ENCODE results near the gene MMP15. TPM values are rescaled to one million over a fixed set of nuclear protein-coding genes. Genes with fewer than 3 reads are reported as not detected.

Gene MMP15
- total and polyA plus RNA-seq, 2 of the 13 experiments (the other 11 are each of a cell fraction or from before 2014, with no cell fraction given) = 35.2 to 44.9 TPM

DNA sequence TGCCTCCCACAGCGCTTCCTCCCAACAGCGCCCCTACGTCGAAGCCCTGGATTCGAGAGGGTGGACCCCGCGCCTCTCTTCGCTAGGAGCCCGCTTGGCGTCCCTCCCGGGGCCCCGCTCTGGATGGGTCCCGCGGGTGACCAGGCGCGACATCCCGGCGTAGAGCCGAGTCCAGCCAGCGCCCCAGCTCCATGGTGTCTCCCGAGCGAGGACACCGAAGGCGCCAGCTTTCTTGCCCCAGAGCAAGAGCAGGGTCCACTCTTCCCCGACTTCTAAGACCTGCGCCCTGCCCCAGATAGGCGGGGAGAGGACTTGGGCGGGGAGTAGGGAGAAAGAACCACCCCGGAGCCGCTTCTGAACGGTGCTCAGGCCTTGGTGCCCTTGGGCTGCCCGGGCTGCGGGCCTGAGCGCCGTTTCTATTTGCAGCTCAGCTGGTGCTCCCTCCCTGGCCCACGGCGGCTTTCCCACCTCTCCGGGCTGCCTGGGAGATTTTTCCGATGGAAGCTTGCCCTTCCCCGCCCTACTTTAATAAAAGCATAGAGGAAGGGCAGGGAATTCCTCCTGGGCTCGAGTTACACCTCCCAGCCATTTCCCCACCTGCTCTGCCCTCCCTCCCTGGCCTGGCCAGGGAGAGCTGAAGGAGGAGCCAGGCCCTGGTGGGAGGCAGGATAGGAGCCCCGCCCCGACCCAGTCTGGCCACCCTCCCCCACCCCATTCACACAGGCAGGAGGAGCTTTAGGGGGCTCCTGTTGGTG lies 1.8 kb downstream of the MMP15 start (continued):
- TF ChIP-seq NFIB (CRISPR knock-in tag; IDR thresholded peaks at IDR 0.05; ENCODE audit: borderline replicate concordance) (no peak), ZSCAN22 (CRISPR knock-in tag; IDR thresholded peaks at IDR 0.05) (no peak), ZNF431 (CRISPR knock-in tag; IDR thresholded peaks at IDR 0.05; ENCODE audit: borderline replicate concordance, low read depth) (no peak), ZNF263 (CRISPR knock-in tag; IDR thresholded peaks at IDR 0.05) (peak; percentile 87), ZNF329 (CRISPR knock-in tag; IDR thresholded peaks at IDR 0.05; ENCODE audit: low read depth) (no peak), ZNF850 (CRISPR knock-in tag; conservative IDR thresholded peaks at IDR 0.05) (no peak), ZNF274 (CRISPR knock-in tag; IDR thresholded peaks at IDR 0.05) (0 out of 2 replicates have a peak, but pooled peaks have one; percentile 7), SP1 (IDR thresholded peaks at IDR 0.05) (no peak), SP1 (CRISPR knock-in tag; IDR thresholded peaks at IDR 0.05) (peak; percentile 5; the same call in 1 of the 2 replicates), CHCHD3 (CRISPR knock-in tag; IDR thresholded peaks at IDR 0.05) (no peak), ZSCAN21 (CRISPR knock-in tag; IDR thresholded peaks at IDR 0.05; ENCODE audit: borderline replicate concordance) (0 out of 2 replicates have a peak, but pooled peaks have one; percentile 26), SNAI1 (CRISPR knock-in tag; IDR thresholded peaks at IDR 0.05; ENCODE audit: borderline replicate concordance) (no peak), ERF (CRISPR knock-in tag; IDR thresholded peaks at IDR 0.05) (no peak), RFXAP (CRISPR knock-in tag; IDR thresholded peaks at IDR 0.05; ENCODE audit: borderline replicate concordance) (0 out of 2 replicates have a peak, but pooled peaks have one; percentile 17), SNAPC2 (CRISPR knock-in tag; IDR thresholded peaks at IDR 0.05) (no peak), ZNF777 (CRISPR knock-in tag; IDR thresholded peaks at IDR 0.05) (peak; percentile 77), ZNF615 (CRISPR knock-in tag; IDR thresholded peaks at IDR 0.05; ENCODE audit: borderline replicate concordance) (peak; percentile 54; the same call in 1 of the 2 replicates), NAIF1 (CRISPR knock-in tag; IDR thresholded peaks at IDR 0.05; ENCODE audit: borderline replicate concordance) (peak; percentile 67; the same call in 1 of the 2 replicates), AGO1 (IDR thresholded peaks at IDR 0.05; ENCODE audit: low read depth, low read length, poor library complexity, severe bottlenecking) (no peak)
- TF ChIP-seq, protein P1, sequence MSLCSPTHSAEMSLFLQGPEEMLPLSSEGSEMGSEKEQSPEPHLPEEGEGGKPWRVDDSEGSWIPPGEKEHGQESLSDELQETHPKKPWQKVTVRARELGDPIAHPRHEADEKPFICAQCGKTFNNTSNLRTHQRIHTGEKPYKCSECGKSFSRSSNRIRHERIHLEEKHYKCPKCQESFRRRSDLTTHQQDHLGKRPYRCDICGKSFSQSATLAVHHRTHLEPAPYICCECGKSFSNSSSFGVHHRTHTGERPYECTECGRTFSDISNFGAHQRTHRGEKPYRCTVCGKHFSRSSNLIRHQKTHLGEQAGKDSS (CRISPR knock-in tag; IDR thresholded peaks at IDR 0.05; ENCODE audit: borderline replicate concordance, low read depth) = 0 out of 2 replicates have a peak, but pooled peaks have one; percentile 20
- TF ChIP-seq, protein P2, sequence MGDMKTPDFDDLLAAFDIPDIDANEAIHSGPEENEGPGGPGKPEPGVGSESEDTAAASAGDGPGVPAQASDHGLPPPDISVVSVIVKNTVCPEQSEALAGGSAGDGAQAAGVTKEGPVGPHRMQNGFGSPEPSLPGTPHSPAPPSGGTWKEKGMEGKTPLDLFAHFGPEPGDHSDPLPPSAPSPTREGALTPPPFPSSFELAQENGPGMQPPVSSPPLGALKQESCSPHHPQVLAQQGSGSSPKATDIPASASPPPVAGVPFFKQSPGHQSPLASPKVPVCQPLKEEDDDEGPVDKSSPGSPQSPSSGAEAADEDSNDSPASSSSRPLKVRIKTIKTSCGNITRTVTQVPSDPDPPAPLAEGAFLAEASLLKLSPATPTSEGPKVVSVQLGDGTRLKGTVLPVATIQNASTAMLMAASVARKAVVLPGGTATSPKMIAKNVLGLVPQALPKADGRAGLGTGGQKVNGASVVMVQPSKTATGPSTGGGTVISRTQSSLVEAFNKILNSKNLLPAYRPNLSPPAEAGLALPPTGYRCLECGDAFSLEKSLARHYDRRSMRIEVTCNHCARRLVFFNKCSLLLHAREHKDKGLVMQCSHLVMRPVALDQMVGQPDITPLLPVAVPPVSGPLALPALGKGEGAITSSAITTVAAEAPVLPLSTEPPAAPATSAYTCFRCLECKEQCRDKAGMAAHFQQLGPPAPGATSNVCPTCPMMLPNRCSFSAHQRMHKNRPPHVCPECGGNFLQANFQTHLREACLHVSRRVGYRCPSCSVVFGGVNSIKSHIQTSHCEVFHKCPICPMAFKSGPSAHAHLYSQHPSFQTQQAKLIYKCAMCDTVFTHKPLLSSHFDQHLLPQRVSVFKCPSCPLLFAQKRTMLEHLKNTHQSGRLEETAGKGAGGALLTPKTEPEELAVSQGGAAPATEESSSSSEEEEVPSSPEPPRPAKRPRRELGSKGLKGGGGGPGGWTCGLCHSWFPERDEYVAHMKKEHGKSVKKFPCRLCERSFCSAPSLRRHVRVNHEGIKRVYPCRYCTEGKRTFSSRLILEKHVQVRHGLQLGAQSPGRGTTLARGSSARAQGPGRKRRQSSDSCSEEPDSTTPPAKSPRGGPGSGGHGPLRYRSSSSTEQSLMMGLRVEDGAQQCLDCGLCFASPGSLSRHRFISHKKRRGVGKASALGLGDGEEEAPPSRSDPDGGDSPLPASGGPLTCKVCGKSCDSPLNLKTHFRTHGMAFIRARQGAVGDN (CRISPR knock-in tag; IDR thresholded peaks at IDR 0.05) = peak; percentile 11; the same call in 1 of the 2 replicates

Measured in HepG2 (cell line).